RWPE2 (cell line): Measurements from ENCODE around the gene MEF2C.
"Not testable (repeated sequence)": the region's sequence is repeated elsewhere in the genome, so short reads cannot be mapped to it uniquely, and the experiment has no call there.

Experiments
- ATAC-seq: fragments of 200-7000 bp; cut with Tn5 transposase; 3 replicates; pipeline ENCODE4 v1.9.1; 2021; ENCODE audit warnings: low read depth
- DNase-seq: peaks from one replicate; pipeline ENCODE4 v3.0.0-alpha.2; 2020; ENCODE audit warnings: low spot score
- H3K27ac ChIP-seq: fragments of 450-650 bp; 2 replicates; pipeline ENCODE4 v1.5.1; 2017; ENCODE audit warnings: mild to moderate bottlenecking; ENCODE audit not compliant: poor library complexity, severe bottlenecking
- H3K27me3 ChIP-seq: fragments of 250-450 bp; sonication (Bioruptor Pico); 2 replicates; pipeline ENCODE4 v1.5.1; 2021; ENCODE audit warnings: mild to moderate bottlenecking, moderate library complexity; ENCODE audit not compliant: insufficient read depth, poor library complexity, severe bottlenecking
- H3K36me3 ChIP-seq: fragments of 250-450 bp; sonication (Bioruptor Pico); 2 replicates; pipeline ENCODE4 v1.5.1; 2020; ENCODE audit warnings: low read depth, mild to moderate bottlenecking, moderate library complexity
- H3K4me1 ChIP-seq: fragments of 250-450 bp; sonication (Bioruptor Pico); 2 replicates; pipeline ENCODE4 v1.5.1; 2021; ENCODE audit warnings: mild to moderate bottlenecking, moderate library complexity; ENCODE audit not compliant: insufficient read depth, poor library complexity, severe bottlenecking
- H3K4me3 ChIP-seq: fragments of 250-450 bp; sonication (Bioruptor Pico); 2 replicates; pipeline ENCODE4 v1.5.1; 2021; ENCODE audit warnings: mild to moderate bottlenecking, moderate library complexity; ENCODE audit not compliant: severe bottlenecking
- H3K9me3 ChIP-seq: fragments of 250-450 bp; sonication (Bioruptor Pico); 2 replicates; pipeline ENCODE4 v1.5.1; 2021; ENCODE audit warnings: mild to moderate bottlenecking, moderate library complexity; ENCODE audit not compliant: severe bottlenecking
- CTCF ChIP-seq: fragments of 450-650 bp; IDR thresholded peaks from one replicate; pipeline ENCODE4 v1.5.1; 2017; ENCODE audit warnings: mild to moderate bottlenecking, moderate library complexity; ENCODE audit not compliant: poor library complexity, severe bottlenecking

MEF2C gene

GRCh38 chr5:88803309-88803708 lies 79.7 kb downstream of the MEF2C start:
- Histone ChIP-seq H3K9me3 (no peaks in the 10 kb centered on the region), H3K27me3 (no peaks in the 10 kb centered on the region), H3K27ac (no peak overlapping the region), H3K4me3 (no peak overlapping the region), H3K36me3 (no peaks in the 10 kb centered on the region), H3K4me1 (no peaks in the 10 kb centered on the region)
- DNase-seq = no peak
- no peak for ATAC-seq
- TF ChIP-seq CTCF = no peak

GRCh38 chr5:88799938-88800535 lies 82.9 kb downstream of the MEF2C start:
- Histone ChIP-seq H3K36me3 (no peaks in the 10 kb centered on the region), H3K4me3 (no peak overlapping the region), H3K4me1 (no peaks in the 10 kb centered on the region), H3K27me3 (no peaks in the 10 kb centered on the region), H3K27ac (no peak overlapping the region), H3K9me3 (no peaks in the 10 kb centered on the region)
- ATAC-seq (no peak), DNase-seq (no peak)
- no peak for TF ChIP-seq CTCF

DNA sequence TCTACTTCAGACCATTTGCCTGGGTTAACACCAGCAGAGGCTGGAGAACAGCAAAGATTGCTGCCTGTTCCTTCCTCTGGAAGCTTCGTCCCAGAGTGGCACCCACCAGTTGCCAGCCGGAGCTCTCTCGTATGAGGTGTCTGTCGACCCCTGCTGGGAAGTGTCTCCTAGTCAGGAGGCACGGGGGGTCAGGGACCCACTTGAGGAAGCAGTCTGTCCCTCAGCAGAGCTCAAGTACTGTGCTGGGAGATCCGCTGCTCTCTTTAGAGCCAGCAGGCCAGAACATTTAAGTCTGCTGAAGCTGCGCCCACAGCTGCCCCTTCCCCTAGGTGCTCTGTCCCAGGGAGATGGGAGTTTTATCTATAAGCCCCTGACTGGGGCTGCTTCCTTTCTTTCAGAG lies 84.1 kb downstream of the MEF2C start:
- ATAC-seq, H3K27me3 ChIP-seq, H3K36me3 ChIP-seq, H3K9me3 ChIP-seq, DNase-seq, H3K4me1 ChIP-seq, H3K27ac ChIP-seq, H3K4me3 ChIP-seq: not testable (repeated sequence)

DNA sequence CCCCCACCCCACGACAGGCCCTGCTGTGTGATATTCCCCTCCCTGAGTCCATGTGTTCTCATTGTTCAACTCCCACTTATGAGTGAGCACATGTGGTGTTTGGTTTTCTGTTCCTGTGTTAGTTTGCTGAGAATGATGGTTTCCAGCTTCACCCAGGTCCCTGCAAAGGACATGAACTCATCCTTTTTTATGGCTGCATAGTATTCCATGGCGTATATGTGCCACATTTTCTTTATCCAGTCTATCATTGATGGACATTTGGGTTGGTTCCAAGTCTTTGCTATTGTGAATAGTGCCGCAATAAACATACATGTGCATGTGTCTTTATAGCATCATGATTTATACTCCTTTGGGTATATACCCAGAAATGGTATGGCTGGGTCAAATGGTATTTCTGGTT lies 89.2 kb downstream of the MEF2C start:
- not testable (repeated sequence) for H3K4me1 ChIP-seq, H3K4me3 ChIP-seq, H3K9me3 ChIP-seq, ATAC-seq, DNase-seq, H3K27me3 ChIP-seq, H3K36me3 ChIP-seq, H3K27ac ChIP-seq

DNA sequence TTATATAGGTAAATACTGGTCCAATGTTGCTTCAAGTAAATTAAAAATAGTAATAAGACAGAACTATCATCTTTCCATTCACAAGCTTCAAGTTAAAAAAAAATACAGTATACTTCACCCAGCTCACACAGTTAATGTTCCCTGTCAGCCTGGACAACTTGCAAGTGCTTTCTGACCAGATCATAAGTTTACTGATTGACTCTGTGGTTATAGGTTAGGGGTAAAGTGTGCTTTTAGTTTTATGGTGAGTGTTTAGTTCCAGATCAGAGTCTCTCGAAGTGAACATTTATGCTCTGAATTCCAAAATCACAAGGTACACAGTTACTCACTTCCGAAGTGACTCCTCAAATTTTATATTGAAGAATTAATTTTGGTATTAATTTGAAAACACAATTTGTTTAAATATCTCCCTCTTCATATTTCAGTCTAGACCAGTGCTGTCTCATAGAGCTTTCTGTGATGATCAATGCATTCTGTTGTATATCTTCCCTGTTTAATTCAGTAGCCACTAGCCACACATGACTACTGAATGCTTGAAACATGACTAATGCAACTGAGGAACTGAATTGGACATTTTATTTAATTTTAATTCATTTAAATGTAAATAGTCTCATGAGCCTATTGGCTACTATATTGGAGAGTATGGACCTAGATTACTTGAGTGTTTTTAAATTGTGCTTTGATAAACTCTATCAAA lies 90.7 kb downstream of the MEF2C start:
- ATAC-seq = peak; percentile 40; the same call in 1 of the 3 replicates
- Histone ChIP-seq H3K27ac (no peak overlapping the region), H3K4me3 (no peak overlapping the region), H3K27me3 (no peaks in the 10 kb centered on the region), H3K36me3 (no peaks in the 10 kb centered on the region), H3K9me3 (no peaks in the 10 kb centered on the region), H3K4me1 (no peaks in the 10 kb centered on the region)
- DNase-seq = no peak
- TF ChIP-seq CTCF = no peak

DNA sequence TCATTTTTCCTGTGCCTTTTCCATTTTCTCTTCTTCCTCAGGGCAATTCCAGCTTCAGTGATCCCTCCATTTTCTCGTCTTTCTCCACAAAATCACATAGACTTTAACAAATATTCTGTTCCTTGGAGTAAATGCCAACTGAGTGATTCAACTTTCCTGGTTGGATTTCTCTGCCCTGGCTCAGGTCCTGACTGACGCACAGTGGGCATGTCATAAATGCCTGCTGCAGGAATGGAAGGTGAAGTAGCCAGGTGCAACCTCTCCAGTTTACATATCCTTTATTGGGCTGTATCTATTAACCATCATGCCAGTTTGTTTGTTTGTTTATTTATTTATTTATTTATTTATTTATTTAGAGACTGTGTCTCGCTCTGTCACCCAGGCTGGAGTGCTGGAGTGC lies 95.1 kb downstream of the MEF2C start:
- DNase-seq (no peak), ATAC-seq (peak; percentile 34; the same call in 2 of the 3 replicates)
- no peaks in the 10 kb centered on the region for H3K9me3 ChIP-seq
- peaks cover 22% of the 10 kb centered on the region for H3K4me1 ChIP-seq
- no peak overlapping the region for H3K4me3 ChIP-seq
- H3K27ac ChIP-seq = no peak overlapping the region
- H3K27me3 ChIP-seq = no peaks in the 10 kb centered on the region
- H3K36me3 ChIP-seq = no peaks in the 10 kb centered on the region
- TF ChIP-seq CTCF = no peak
